Measurements from ENCODE around the gene CPEB3. TPM values are rescaled to one million over a fixed set of nuclear protein-coding genes. Genes with fewer than 3 reads are reported as not detected.

The CPEB3 gene
- total RNA-seq, 1 experiment from 2014 or later = 1.0 TPM

DNA sequence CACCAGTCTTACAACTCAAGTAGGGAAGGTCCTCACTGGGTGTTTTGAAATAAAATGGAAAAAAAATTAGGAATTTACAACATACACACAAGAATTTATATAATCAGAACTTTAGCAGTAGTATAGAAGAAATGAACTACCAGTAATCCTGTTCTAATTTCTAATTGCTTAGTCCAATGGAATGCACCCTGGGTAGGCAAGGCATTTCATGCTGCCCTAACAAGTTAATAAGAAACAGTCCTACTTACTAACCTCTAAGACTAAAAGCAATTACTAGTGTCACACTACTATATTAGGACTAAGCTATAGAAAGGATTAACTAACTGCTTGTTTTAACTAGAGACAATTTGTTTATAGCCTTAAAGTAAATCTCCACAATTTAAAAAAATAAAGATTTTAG lies 209.2 kb downstream of the CPEB3 start:
- Mint-ChIP-seq H3K27ac (no peak overlapping the region), H3K36me3 (ENCODE audit: insufficient read depth in 1 of 3, low read depth in 3 of 3) (no peaks in the 10 kb centered on the region), H3K27me3 (ENCODE audit: low read depth) (no peaks in the 10 kb centered on the region), H3K4me1 (no peaks in the 10 kb centered on the region), H3K4me3 (no peak overlapping the region), H3K9me3 (no peaks in the 10 kb centered on the region)
- no peak overlapping the region for H3T11ph ChIP-seq (ENCODE audit: low read length)
- H3K4me2 ChIP-seq (ENCODE audit: insufficient read depth, insufficient read length, low read length) = no peak overlapping the region
- H3K14ac ChIP-seq (ENCODE audit: insufficient read depth, low read length) = no peak overlapping the region
- H2BK20ac ChIP-seq (ENCODE audit: low read depth, low read length, poor library complexity, severe bottlenecking) = no peak overlapping the region
- no peak overlapping the region for H3K23ac ChIP-seq (ENCODE audit: insufficient read length, low read depth, low read length)
- H3K4me1 ChIP-seq (ENCODE audit: insufficient read depth, low read length) = no peaks in the 10 kb centered on the region
- no peak overlapping the region for H3K9ac ChIP-seq (ENCODE audit: extremely low read depth, insufficient read length, low read length)
- no peak overlapping the region for H3K27ac ChIP-seq (ENCODE audit: insufficient read length, low read depth, low read length)
- no peak overlapping the region for H2BK15ac ChIP-seq (ENCODE audit: low read depth, low read length)
- H2AFZ ChIP-seq (ENCODE audit: low read length) = no peak overlapping the region
- no peak overlapping the region for H4K5ac ChIP-seq (ENCODE audit: insufficient read length, low read depth, low read length)
- TF ChIP-seq, protein P1, sequence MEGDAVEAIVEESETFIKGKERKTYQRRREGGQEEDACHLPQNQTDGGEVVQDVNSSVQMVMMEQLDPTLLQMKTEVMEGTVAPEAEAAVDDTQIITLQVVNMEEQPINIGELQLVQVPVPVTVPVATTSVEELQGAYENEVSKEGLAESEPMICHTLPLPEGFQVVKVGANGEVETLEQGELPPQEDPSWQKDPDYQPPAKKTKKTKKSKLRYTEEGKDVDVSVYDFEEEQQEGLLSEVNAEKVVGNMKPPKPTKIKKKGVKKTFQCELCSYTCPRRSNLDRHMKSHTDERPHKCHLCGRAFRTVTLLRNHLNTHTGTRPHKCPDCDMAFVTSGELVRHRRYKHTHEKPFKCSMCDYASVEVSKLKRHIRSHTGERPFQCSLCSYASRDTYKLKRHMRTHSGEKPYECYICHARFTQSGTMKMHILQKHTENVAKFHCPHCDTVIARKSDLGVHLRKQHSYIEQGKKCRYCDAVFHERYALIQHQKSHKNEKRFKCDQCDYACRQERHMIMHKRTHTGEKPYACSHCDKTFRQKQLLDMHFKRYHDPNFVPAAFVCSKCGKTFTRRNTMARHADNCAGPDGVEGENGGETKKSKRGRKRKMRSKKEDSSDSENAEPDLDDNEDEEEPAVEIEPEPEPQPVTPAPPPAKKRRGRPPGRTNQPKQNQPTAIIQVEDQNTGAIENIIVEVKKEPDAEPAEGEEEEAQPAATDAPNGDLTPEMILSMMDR (conservative IDR thresholded peaks at IDR 0.05) = no peak
- no peak overlapping the region for H4K91ac ChIP-seq (ENCODE audit: insufficient read length, low read depth, low read length)
- H3K56ac ChIP-seq (ENCODE audit: insufficient read length, low read depth, low read length) = no peak overlapping the region
- H3K27me3 ChIP-seq (ENCODE audit: insufficient read depth, low read length) = no peaks in the 10 kb centered on the region
- H2BK120ac ChIP-seq (ENCODE audit: low read depth, low read length, poor library complexity, severe bottlenecking) = no peak overlapping the region
- no peaks in the 10 kb centered on the region for H3K79me2 ChIP-seq (ENCODE audit: insufficient read depth, low read length)
- no peak overlapping the region for H4K8ac ChIP-seq (replicated peaks; ENCODE audit: insufficient read length, low read depth, low read length)
- no peak overlapping the region for H2AK5ac ChIP-seq (ENCODE audit: insufficient read length, low read length)
- H3K79me1 ChIP-seq (ENCODE audit: insufficient read depth, low read depth, low read length, poor library complexity, severe bottlenecking) = no peaks in the 10 kb centered on the region
- H3K9me3 ChIP-seq (ENCODE audit: control insufficient read depth, low read depth, low read length) = no peaks in the 10 kb centered on the region
- H2BK5ac ChIP-seq (ENCODE audit: insufficient read length, low read length) = no peak overlapping the region
- H3K4ac ChIP-seq (ENCODE audit: low read depth, low read length) = no peak overlapping the region
- no peak for DNase-seq
- H3K23me2 ChIP-seq (ENCODE audit: insufficient read length, low read depth, low read length, poor library complexity, severe bottlenecking) = no peaks in the 10 kb centered on the region
- no peaks in the 10 kb centered on the region for H4K20me1 ChIP-seq (ENCODE audit: control insufficient read depth, insufficient read depth, insufficient read length)
- H2BK12ac ChIP-seq (ENCODE audit: insufficient read length, low read depth, low read length) = no peak overlapping the region
- H3K18ac ChIP-seq (ENCODE audit: insufficient read length, low read depth, low read length) = no peak overlapping the region
